ENCODE data around the gene C1orf21.

GRCh38 chr1:184380468-184380867 lies 6.4 kb upstream of the C1orf21 start:
- no peak for TF ChIP-seq TCF7 (CRISPR knock-in tag; IDR thresholded peaks at IDR 0.05; ENCODE audit: low read depth)
- TF ChIP-seq CTCF (IDR thresholded peaks at IDR 0.05) = no peak
- TF ChIP-seq FOXJ3 (CRISPR knock-in tag; IDR thresholded peaks at IDR 0.05; ENCODE audit: borderline replicate concordance) = no peak
- TF ChIP-seq ATF2 (CRISPR knock-in tag; IDR thresholded peaks at IDR 0.05; ENCODE audit: borderline replicate concordance, low read depth) = no peak
- no peak for TF ChIP-seq NR2C2 (CRISPR knock-in tag; IDR thresholded peaks at IDR 0.05)
- no peak for TF ChIP-seq ATF3 (CRISPR knock-in tag; conservative IDR thresholded peaks at IDR 0.05)
- no peak for TF ChIP-seq ATF6 (CRISPR knock-in tag; IDR thresholded peaks at IDR 0.05)
- TF ChIP-seq NFATC4 (CRISPR knock-in tag; IDR thresholded peaks at IDR 0.05) = no peak
- TF ChIP-seq E2F4 (CRISPR knock-in tag; IDR thresholded peaks at IDR 0.05; ENCODE audit: borderline replicate concordance, low read depth) = no peak
- no peak for TF ChIP-seq ZNF416 (CRISPR knock-in tag; IDR thresholded peaks at IDR 0.05)
- TF ChIP-seq SMAD3 (CRISPR knock-in tag; IDR thresholded peaks at IDR 0.05; ENCODE audit: borderline replicate concordance) = no peak
- no peak for TF ChIP-seq AFF4 (CRISPR knock-in tag; IDR thresholded peaks at IDR 0.05; ENCODE audit: borderline replicate concordance)
- no peak for TF ChIP-seq MLX (CRISPR knock-in tag; IDR thresholded peaks at IDR 0.05)
- no peak for TF ChIP-seq NFYB (CRISPR knock-in tag; conservative IDR thresholded peaks at IDR 0.05; ENCODE audit: low read depth)

Measured in WTC11 (cell line).